ENCODE data around the gene TXNL4A.
"Not testable (repeated sequence)": the region's sequence is repeated elsewhere in the genome, so short reads cannot be mapped to it uniquely, and the experiment has no call there.

The TXNL4A gene, protein sequence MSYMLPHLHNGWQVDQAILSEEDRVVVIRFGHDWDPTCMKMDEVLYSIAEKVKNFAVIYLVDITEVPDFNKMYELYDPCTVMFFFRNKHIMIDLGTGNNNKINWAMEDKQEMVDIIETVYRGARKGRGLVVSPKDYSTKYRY

DNA sequence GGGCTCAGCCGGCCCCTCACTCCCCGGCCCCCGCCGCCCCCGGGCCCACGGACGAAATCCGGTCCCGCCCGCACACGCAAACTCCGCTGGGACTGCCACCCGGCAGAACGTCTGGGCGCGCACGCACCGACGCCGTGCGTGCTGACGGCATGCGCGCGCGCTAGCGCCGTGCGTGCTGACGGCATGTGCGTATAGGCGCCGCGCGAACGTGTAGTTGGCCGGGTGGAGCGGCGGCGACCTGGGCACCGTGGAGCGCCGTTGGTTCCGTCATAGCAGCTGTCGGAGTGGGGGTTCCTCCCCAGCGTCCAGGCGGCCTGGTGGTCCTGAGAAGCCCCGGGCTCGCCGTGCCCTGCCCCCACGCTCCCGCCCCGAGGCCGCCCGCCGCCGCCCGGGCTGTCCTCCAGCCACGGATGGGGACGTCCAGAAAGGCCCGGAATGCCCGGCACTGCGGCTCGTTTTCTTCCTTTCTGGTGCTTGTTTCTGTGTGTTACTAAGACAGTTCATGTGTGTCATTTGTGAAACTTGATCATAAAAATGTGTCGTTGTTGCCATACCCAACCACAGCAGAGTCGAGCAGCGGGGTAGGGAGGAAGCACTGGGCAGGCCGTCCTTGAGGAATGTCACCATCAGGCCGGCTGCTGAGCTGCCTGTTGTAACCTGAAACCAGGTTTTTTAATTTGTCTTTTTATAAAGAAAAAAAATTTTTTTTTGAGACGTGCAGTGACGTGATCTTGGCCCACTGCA is at the start of gene TXNL4A:
TXNL4A (minus strand) TSS at position 113 of the 744 bp plus-strand sequence. CDS start 171 bp downstream, outside the sequence.
- DNase-seq: peak; percentile 74 to 87

DNA sequence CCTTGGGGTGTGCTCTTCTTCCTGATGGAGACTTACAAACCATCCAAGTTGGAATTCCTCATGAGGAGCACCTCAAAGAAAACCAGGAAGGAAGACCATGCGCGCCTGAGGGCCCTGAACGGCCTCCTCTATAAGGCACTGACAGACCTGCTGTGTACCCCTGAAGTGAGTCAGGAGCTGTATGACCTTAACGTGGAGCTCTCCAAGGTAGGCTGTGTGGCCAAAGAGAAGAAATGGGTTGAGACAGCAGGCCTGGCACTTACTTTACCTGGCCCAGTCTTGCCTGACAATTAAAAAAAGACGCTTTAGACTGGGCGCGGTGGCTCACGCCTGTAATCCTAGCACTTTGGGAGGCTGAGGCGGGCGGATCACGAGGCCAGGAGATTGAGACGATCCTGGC is 48.9 kb upstream of the TXNL4A start:
- no peak for DNase-seq

DNA sequence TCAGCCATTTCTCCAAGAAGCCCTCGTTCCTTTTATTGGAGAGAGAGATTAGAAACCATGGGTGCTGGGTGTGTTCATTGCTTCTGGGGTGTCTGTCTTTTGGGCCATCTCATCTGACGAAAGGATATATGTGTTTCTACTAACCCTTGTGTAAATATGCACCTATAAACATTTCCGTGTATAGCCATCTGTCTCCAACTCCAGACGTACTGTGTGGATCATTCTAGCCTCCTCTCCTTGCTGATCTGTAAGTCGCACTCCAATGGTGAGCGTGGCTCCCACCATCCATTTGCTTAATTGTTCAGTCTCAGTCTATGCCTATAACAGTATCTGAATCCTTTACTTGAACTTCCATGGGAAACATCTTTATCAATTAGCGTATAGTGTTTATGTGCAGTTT is 47.6 kb upstream of the TXNL4A start:
- DNase-seq: no peak

DNA sequence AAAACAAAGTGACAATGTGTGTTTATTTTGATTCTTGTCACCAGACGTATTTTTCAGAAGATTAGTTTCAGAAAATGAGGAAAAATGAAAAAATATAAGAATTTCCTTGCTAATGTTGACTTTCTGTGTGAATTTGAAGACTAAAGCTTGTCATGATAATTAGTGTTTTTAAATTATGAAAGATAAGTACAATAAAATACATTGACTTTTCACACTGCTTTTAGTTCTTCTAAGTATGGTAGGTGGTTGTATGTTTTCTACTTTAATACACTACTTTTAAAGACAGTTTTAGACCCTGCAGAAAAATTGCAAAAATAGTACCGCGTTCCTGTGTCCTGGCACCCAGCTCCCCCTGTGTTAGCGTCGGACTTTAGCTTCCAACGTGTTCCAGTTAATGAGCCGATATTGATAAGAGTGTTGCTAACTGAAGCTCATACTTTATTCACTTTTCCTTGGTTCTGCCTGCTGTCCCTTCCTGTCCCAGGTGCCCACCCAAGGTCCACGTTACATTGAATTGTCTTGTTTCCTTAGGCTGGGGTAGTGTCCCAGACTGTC is 46.6 kb upstream of the TXNL4A start:
- no peak for DNase-seq

DNA sequence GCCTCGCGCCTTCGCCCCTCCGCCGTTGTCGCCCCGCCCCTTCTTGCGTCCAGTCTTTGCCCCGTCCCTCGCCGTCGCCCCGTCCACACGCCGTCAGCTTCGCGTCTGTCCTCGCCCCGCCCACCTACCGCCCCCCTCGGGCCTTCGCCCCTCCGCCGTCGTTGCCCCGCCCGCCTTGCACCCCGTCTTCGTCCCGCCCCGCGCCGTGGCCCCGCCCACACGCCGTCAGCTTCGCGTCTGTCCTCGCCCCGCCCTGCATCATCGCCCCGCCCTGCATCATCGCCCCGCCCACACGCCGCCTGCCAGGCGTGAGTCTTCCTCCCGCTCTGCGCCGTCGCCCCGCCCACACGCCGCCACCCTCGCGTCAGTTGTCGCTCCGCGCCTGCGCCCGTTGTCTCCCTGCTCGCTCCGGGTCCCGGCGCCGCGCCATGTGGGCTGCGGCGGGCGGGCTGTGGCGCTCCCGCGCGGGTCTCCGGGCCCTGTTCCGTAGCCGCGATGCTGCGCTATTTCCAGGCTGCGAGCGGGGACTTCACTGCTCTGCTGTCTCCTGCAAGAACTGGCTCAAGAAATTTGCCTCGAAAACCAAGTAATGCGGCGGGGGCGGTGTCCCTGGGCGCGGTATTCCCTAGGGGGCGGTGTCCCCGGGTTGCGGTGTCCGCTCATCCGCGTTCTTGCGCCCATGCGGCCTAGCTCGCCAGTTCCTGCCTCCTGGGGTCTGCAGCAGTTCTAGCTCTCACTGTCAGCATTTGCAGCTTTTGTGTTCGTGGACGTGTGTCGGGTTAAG is 45.9 kb upstream of the TXNL4A start, which contains the start of gene RBFA:
RBFA (plus strand) TSS at position 367 of the 784 bp plus-strand sequence; CDS start at position 429, 62 bp downstream.
- peak; percentile 93 to 99 for DNase-seq

DNA sequence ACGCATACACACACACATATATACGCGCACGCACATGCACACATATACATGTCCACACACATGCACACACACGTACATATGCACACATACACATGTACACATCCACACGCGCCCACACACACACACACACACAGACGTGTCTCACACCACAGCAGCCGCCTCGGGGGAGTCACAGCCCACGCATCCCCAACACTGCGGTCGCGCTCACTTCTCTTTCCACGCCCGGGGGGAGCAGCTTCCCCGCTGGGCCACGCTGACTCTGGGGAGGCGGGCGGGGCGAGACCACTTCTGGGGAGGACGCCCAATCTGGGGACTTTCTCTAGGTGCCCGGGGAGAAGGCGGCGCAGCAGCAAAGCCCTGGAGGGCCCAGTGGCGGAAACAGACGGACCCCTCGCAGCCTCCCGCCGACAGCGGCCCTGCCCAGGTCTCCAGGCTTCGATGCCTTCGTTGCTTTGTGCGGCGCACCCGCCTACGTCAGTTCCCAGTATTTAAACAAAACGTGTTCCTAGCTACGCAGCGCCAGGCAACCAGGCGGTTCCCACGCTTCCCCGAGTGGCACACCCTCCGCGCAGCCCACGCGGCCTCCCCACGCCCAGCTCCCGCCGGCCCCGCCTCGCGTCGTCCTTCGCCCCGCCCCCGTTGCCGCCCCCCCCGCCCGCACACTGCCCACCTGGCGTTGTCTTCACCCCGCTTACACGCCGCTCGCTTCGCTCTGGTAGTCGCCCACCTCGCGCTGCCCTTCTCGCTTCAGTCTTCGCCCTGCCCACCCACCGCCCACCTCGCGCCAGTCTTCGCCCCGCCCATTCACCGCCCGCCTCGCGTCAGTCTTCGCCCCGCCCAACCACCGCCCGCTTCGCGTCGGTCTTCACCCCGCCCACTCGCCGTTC is 45.1 kb upstream of the TXNL4A start:
- DNase-seq: peak in 1 of 2 experiments; percentile 87

DNA sequence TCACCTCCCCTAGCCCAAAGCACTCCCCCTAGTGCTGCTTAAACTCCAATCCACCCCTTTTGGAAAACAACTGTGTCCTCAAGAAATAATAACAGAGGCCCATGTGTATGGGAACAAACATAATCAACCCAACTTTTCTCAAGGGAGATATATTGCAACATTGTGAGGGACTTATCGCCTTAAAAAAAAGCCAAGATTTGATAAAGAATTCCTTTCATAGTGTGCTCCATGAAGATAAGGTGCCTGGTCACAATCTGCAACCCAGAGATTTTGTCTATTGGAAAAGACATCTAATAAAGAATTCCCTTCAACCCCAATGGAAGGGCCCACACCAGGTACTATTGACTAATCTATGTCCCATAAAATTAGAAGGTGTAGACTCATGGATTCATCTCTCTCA is 41.3 kb upstream of the TXNL4A start:
- no peak for DNase-seq

DNA sequence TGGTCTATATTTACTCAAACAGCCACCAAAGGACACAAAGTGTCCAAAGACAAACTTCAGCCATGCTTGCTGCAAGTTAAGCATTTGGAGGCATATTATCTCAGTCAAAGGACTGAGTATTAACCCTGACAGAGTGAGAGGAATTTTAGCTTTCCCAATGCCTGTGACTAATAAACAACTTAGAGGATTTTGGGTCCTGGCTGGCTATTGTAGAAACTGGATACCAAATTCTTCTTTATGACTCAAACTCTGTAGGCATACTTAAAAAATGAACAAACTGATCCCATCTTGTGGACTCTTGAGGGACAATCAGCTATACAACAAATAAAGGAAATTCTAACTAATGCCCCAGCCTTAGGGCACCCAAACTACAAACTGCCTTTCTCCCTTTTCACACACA is 39.4 kb upstream of the TXNL4A start:
- DNase-seq: not testable (repeated sequence)

DNA sequence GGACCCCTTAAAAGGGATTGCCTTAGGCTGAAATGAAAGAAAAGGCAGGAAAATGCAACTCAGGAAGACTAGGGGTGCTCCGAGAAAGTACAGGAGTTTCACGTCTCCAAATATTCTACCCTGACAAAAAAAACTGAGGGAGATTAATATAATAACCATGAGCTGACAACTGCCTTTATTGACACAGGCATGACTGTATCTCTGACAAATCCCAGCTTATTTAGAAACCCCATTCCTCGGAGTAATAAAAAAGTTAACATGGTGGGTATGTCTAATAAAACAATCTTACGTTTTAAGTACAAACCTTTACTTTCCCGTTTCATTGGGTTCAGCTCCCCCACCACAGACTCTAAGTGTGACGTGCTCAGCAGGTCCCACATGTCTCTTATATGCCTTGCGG is 38.0 kb upstream of the TXNL4A start:
- DNase-seq: no peak

DNA sequence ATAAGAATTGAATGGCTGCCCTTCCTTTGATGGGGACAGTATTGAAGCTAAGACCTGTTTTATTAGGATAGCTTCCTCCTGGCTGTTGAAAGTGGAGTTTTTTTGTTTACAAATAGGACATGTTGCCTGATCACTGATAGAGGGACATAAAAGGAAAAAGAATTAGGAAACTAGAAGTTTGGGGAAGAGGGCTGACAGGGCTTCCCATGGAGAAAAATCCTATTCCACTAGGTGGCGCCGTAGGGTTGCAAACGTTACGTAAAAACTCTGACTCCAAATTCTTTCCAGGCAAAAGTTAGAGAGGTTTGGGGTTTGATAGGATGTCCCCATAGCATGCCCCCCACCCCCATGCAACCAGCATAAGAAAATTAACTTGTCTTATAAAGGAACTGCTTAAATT is 34.8 kb upstream of the TXNL4A start:
- DNase-seq: no peak

DNA sequence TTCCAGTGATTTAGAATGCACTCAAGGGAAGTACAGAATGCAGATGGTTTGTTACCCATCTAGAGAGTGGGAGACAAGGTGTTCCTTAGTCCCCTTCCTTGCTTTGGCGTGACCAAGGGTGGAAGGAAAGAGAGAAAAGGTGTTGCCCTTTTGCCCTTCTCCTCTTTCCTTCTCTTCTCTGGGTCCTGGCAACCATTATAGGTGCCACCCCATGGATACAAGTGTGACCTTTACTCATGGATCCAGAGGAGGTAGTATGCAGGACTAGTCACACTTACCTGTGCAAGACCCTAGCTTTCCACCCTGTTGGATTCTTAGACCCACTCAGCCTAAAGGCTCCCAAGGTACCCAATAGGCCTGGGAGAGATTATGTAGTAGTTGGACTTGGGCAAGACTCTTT is 34.2 kb upstream of the TXNL4A start:
- no peak for DNase-seq

DNA sequence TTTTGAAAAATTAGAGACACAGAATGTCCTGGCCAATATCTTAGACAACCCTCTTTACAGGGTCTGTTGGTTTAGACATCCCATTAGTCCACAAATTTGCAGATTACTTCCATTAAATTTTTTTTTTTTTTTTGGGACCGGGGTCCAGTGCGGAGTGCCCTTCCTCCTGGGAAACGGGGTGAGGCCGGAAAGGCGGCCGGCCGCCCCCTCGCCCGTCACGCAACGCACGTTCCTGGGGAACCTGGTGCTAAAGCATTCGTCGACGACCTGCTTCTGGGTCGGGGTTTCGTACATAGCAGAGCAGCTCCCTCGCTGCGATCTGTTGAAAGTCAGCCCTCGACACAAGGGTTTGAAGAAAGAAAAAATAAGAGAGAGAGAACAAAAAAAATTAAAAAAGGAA is 24.4 kb upstream of the TXNL4A start:
- no peak for DNase-seq

DNA sequence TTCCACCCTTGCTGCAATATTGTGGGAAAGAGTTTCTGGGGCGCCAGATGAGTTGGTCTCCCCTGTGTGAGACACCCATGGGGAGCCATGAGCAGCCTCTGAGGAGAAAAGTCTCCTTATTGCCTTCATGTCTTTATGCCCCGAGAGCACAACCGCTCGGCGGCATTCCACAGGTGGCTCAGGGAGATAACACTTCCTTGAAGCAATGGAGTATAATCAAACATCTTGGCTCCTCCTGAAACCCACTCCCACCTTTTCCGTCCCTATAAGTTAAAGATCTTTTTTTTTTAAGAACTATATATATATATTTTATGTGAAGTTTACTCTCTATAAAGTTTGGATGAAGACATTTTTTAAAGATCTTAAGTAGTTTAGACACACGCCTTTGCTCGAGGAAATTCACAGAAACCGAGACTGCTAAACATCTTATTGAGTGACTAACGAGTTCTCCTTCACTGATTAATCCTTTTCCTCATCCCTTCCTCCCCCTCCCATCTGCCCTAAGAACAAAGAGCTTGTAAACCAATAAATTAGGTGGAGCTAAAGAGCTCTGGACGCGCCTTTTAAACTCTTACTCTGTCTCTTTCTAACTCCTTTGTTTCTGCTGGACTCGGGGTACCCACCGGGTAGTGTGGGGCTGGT is 23.3 kb upstream of the TXNL4A start:
- not testable (repeated sequence) for DNase-seq

DNA sequence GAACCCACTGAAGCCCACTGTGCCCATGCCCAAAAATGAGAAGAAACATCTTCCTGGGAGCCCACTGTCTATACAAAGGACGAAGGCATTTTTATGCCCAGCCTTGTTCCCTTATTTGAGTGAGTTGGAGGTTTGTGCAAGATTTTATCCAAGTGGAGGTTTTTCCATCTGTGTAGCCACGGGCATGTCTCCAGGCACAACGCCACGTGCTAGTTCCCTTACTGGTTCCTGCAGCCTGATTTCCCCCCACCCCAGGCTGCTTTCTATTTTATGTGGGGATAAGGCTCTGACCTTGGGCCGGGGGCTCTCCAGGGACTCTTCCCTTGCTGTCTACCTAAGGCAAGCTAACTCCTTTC is 22.2 kb upstream of the TXNL4A start:
- no peak for DNase-seq

DNA sequence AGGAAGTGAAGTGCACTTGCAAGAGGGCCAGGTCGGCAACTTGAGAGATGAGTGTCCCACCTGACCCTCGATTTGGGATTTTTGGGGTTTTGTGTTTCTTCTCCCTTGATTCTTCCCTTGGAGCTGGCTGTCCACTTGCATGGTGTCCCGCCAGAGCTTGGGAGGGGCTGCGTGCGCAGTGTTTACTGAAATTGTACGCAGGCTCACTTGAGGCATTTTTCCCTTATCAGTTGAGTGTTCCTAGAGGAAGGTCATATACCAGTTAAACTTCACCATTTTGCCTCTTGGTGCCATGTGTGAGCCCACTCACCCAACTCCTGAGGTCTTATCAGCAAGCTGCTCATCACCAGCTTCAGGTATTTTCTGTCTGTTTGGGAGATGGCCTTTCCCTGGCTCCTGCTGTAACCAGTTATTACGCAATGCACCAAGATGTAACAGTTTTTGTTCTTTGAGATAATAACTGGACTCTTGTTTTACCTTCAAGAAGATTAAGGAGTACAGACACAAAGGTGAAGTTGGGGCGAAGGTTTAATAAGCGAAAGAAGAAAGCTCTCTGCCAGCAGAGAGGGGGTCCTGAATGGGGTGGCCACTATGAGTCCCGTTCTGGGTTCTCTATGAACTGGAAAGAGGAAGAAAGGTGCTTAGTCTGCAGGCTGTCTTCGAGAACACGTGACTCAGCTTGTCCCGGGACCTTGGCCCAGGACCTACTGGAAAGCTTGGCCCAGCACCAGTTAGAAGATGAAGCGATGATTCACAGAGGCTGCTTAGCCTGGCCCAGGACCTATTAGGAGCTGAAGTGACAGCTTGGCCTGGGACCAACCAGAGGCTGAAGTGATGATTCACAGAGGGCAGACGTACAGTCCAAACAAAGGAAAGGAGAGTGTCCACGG is 21.5 kb upstream of the TXNL4A start:
- no peak for DNase-seq

DNA sequence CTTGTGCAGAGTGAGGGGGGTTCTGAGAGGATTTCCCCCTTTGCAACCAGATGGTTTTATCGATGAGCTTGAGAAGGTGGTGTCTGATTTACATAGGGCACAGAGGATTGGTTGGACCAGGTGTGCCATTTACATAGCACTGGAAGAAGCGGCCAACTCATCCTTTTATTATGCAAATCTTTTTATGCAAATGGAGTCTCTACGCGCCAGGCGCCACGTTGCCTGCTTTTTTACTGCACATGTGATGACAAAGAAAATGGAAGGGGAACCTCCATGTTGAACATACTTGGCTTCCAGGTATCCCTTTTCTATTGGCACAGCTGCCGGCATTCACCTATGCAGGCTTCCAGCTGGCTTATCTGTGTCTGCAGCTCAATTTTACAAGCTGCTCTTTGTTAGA is 18.4 kb upstream of the TXNL4A start:
- no peak for DNase-seq

DNA sequence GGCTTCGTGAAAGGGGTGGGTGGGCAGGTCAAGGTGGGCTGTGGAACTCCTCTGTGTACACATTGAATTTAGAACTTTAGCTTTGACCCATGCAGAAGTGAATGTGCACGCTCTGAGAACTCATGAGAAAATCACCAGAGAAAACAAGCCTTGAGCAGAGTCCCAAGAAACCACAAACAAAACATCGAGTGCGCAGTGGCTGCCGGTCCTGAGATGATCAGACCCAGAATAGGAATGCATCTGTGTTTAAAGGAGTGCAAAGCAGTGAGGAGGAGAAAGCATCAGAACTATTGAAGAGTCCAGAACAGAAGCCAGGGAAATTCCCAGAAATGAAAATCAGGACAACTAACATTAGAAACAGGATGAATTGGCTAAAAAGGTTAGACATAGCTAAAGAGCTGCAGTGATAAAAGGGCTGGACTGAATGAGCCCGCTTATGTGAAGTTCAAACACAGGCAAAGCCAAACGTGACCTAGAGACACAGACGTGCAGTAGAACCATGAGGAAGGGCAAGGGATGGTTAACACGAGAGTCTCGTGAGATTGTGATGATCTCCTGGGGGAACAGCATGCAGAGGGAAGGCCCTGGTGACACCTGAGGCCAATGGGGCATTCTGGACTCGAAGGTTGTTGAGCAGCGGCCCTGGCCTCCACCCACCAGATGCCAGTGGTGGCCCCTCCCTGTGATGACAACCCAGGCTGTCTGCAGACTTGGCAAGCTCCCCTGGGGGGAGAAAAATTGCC is 16.4 kb upstream of the TXNL4A start:
- DNase-seq: no peak

DNA sequence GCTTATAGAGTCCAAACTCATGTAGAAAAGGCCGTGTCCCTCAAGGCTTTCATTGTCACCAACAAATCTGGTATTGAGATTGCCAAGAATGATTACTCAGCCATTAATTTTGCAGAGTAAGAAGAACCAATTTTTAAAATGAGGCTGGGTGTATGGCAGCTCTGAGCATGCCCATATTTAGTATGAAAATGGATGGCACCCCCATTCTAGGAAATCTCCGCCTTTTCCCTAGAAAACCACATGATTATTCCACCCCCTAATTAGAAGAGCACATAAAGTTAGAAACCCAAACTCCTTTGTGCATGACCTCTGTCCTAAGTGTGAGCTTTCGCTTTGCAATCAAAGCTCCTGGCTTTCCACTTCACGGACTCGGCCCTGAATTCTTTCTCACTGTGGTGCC is 14.1 kb upstream of the TXNL4A start:
- DNase-seq: no peak

DNA sequence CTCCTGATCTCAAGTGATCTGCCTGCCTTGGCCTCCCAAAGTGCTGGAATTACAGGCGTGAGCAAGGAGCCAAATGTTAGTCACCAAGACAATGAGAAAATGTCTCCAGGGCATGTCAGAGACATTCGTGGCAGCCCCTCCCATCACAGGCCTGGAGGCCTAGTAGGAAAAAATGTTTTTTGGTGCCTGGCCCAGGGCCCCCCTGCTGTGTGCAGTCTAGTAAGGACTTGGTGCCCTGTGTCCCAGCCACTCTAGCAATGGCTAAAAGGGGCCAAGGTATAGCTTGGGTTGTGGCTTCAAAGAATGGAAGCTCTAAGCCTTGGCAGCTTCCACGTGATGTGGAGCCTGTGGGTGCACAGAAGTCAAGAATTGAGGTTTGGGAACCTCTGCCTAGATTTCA is 12.5 kb upstream of the TXNL4A start:
- no peak for DNase-seq

DNA sequence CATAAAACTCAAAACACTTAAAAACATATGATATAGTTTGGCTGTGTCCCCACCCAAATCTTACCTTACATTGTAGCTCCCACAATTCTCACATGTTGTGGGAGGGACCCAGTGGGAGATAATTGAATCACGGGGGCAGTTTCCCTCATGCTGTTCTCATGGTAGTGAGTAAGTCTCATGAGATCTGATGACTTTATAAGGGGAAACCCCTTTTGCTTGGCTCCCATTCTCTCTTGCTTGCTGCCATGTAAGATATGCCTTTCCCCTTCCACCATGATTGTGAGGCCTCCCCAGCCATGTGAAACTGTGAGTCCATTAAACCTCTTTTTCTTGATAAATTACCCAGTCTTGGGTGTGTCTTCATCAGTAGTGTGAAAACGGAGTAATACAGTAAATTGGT is 11.3 kb upstream of the TXNL4A start:
- not testable (repeated sequence) for DNase-seq

Data from SHP77 (cell line).